Coronary artery (tissue), 2 donors: Measurements from ENCODE around the gene NPC2.
"Not testable (repeated sequence)": the region's sequence is repeated elsewhere in the genome, so short reads cannot be mapped to it uniquely, and the experiment has no call there.

ENCODE experiments used
- DNase-seq: peaks from one replicate; pipeline ENCODE4 v3.0.0-alpha.2; 2017; ENCODE audit warnings: low spot score
- H3K27ac ChIP-seq, 2 donors: fragments of 200-600 bp; sonication (generic); one replicate each; pipeline ENCODE4 v1.5.1; 2016 to 2019
- H3K4me3 ChIP-seq: fragments of 200-600 bp; sonication (generic); 2 replicates; pipeline ENCODE4 v1.5.1; 2016; ENCODE audit warnings: mild to moderate bottlenecking, moderate library complexity
- CTCF ChIP-seq: fragments of 200-600 bp; sonication (generic); IDR thresholded peaks from one replicate; pipeline ENCODE4 v1.5.1; 2019; ENCODE audit warnings: antibody characterized with exemption

The NPC2 gene

GRCh38 chr14:74459976-74460375, 33.1 kb downstream of the NPC2 start:
- TF ChIP-seq CTCF, result no peak
- DNase-seq, result peak; percentile 55
- Histone ChIP-seq H3K27ac (no peak overlapping the region), H3K4me3 (no peak overlapping the region)

GRCh38 chr14:74459289-74459946, 33.7 kb downstream of the NPC2 start:
- Histone ChIP-seq H3K27ac (no peak overlapping the region), H3K4me3 (no peak overlapping the region)
- TF ChIP-seq CTCF, result no peak
- DNase-seq, result peak; percentile 64

DNA sequence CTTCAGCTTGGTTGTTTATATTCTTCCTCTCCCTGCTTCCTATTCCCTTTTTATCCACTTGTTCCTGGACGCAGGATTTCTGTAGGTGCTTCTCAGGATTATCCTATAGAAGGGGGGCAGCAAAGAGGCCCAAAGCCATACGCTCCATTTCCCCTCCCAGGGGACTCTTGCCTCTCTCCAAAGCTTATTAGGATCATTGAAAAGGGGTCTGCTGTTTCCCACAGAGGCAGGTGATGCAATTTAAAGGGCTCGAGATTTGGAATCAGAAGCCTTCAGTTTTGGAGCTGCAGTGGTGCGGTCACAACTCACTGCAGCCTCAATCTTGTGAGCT, 35.6 kb downstream of the NPC2 start:
- no peak for DNase-seq
- no peak overlapping the region for H3K4me3 ChIP-seq
- no peak for TF ChIP-seq CTCF
- no peak overlapping the region for H3K27ac ChIP-seq

- H3K4me3 ChIP-seq, result no peak overlapping the region
- no peak for DNase-seq
- H3K27ac ChIP-seq, result no peak overlapping the region
- no peak for TF ChIP-seq CTCF
Observed at GRCh38 chr14:74456684-74457564, 36.2 kb downstream of the NPC2 start.

GRCh38 chr14:74454397-74454796, 38.7 kb downstream of the NPC2 start:
- H3K27ac ChIP-seq, DNase-seq, H3K4me3 ChIP-seq: not testable (repeated sequence)

DNA sequence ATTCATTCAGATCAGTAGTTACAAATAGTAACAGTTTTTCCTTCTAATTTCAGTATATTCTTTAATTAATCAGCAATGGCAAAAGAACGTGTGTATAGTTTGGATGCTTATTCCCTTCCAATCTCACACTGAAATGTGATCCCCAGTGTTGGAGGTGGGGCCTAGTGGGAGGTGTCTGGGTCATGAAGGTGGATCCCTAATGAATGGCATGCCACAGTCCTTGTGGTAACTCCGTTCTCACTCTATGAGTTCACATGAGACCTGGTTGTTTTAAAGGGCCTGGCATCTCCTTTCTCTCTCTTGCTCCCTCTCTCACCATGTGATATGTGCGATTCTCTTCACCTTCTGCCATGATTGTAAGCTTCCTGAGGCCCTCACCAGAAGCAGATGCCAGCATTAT, 48.2 kb downstream of the NPC2 start:
- DNase-seq, result peak; percentile 9
- Histone ChIP-seq H3K4me3 (no peak overlapping the region), H3K27ac (no peak overlapping the region)
- no peak for TF ChIP-seq CTCF

- DNase-seq, result peak; percentile 26
Observed at GRCh38 chr14:74442757-74443156, 50.3 kb downstream of the NPC2 start.

More at GRCh38 chr14:74442757-74443156, 50.3 kb downstream of the NPC2 start:
- no peak for TF ChIP-seq CTCF
- Histone ChIP-seq H3K27ac (no peak overlapping the region), H3K4me3 (no peak overlapping the region)
